Heart right ventricle (tissue), 16 donors: ENCODE results near the gene FOXC2. TPM values are rescaled to one million over a fixed set of nuclear protein-coding genes. Genes with fewer than 3 reads are reported as not detected.

ENCODE experiments used
- ATAC-seq, 8 donors: fragments of 200-7000 bp; cut with Tn5 transposase; one replicate each; pipeline ENCODE4 v1.9.1; 2020; ENCODE audit warnings: mild to moderate bottlenecking in 8 of 8, moderate library complexity in 8 of 8, moderate number of reproducible peaks in 1 of 8
- DNase-seq, 2 donors: peaks; one replicate each; pipeline ENCODE4 v3.0.0-alpha.2; 2020
- H3K27ac ChIP-seq, 10 donors: fragments of 200-600 bp; sonication (generic) in 2 of 10; one replicate each; pipeline versions ENCODE4 v1.5.0 to v1.8.0; 2020 to 2022; ENCODE audit warnings: mild to moderate bottlenecking in 3 of 10
- H3K27me3 ChIP-seq, 7 donors: fragments of 200-600 bp; one replicate each; pipeline ENCODE4 v1.8.0; 2021 to 2022; ENCODE audit warnings: mild to moderate bottlenecking in 2 of 7
- H3K36me3 ChIP-seq, 9 donors: fragments of 200-600 bp; sonication (generic) in 1 of 9; one replicate each; pipeline versions ENCODE4 v1.5.0 to v1.8.0; 2020 to 2022; ENCODE audit warnings: mild to moderate bottlenecking in 2 of 9
- H3K4me1 ChIP-seq, 9 donors: fragments of 200-600 bp; sonication (generic) in 1 of 9; one replicate each; pipeline versions ENCODE4 v1.5.0 to v1.8.0; 2020 to 2022; ENCODE audit warnings: mild to moderate bottlenecking in 4 of 9
- H3K4me3 ChIP-seq, 10 donors: fragments of 200-600 bp; sonication (generic) in 2 of 10; one replicate each; pipeline versions ENCODE4 v1.5.0 to v1.8.0; 2020 to 2022; ENCODE audit warnings: mild to moderate bottlenecking in 7 of 10, moderate library complexity in 2 of 10
- H3K9me3 ChIP-seq, 11 donors: fragments of 200-600 bp in 10 of 11; sonication (generic) in 2 of 11; one replicate each; pipeline versions ENCODE4 v1.5.0 to v1.8.0; 2013 to 2022; ENCODE audit warnings: mild to moderate bottlenecking in 2 of 11, control low read depth in 1 of 11, moderate library complexity in 1 of 11
- WGBS, 2 donors: extraction: QIAGEN DNeasy Blood & Tissue Kit; methylation state at CpG; one replicate each; pipeline ENCODE4 v1.1.7; 2013; ENCODE audit warnings: inconsistent platforms in 1 of 2; 5-methylcytosine and 5-hydroxymethylcytosine counted together
- intact Hi-C, 10 donors: fragments of 100-400 bp; cut with DNase I; formaldehyde crosslinking; loops; one replicate each; pipeline versions ENCODE4 v1.11.1 to v1.14.2; 2022
- polyA plus RNA-seq, 2 donors: library from polyadenylated mRNA; stranded (reverse); fragments of 200-250 nt; gene quantifications; one replicate each; pipeline ENCODE4 v1.2.3, GENCODE V29; 2013
- total RNA-seq, 10 donors: library from RNA; stranded (reverse); fragmentation: NEBNext Ultra II Directional in 3 of 10; extraction: Animal tissue kit (Norgen Biotek cat#: 25700) in 3 of 10; gene quantifications; one replicate each; pipeline versions ENCODE4 v1.2.1 to v1.2.4, GENCODE V29; 2021 to 2023
- TF ChIP-seq, protein P1 (sequence below), 9 donors: fragments of 200-600 bp; sonication (generic) in 2 of 9; IDR thresholded peaks; one replicate each; pipeline versions ENCODE4 v1.5.0 to v1.8.0; 2021 to 2022; ENCODE audit warnings: antibody characterized with exemption in 9 of 9, mild to moderate bottlenecking in 5 of 9, moderate library complexity in 1 of 9
- donor health status: Arrhythmogenic right ventricular cardiomyopathy.
- donor health status: ischemic (EF 13 %, LVEDD 7.1; RV severe dilation, severe dysfunction).
- donor health status: healthy with polysubstance abuse.
- donor health status: DM: no; HTN: yes; CAD: no.
- donor health status: DM: no; HTN: no; CAD: no.
- donor health status: ischemic (EF 25% LVEDD 6.9; RV normal size, moderate dysfunction).
- donor health status: ischemic (EF 25% LVEDD 5.7; RV mildly dilated, moderate dysfunction).
- donor health status: healthy.
- donor health status: DM: yes; HTN: yes; CAD: no.
- donor health status: Ischemic cardiomyopathy.
- donor health status: ischemic (EF 35%, LVEDD 5.7; RV mildly dilated, moderate dysfunction).
- donor health status: nonischemic (EF 11% LVEDD 7.7; RV severe dilation, severe dysfunction).
- donor health status: DM: yes; HTN: yes; CAD: no.
- donor health status: PGD.
- donor health status: ischemic (EF 29% LVEDD 5.4; RV normal size, mild dysfunction).
- donor health status: nonischemic (EF 23%, LVEDD 6.1; RV moderate dilation, normal function).

The FOXC2 gene
- total and polyA plus RNA-seq, 12 donors = 0.66 to 2.2 (median 1.6) TPM

DNA sequence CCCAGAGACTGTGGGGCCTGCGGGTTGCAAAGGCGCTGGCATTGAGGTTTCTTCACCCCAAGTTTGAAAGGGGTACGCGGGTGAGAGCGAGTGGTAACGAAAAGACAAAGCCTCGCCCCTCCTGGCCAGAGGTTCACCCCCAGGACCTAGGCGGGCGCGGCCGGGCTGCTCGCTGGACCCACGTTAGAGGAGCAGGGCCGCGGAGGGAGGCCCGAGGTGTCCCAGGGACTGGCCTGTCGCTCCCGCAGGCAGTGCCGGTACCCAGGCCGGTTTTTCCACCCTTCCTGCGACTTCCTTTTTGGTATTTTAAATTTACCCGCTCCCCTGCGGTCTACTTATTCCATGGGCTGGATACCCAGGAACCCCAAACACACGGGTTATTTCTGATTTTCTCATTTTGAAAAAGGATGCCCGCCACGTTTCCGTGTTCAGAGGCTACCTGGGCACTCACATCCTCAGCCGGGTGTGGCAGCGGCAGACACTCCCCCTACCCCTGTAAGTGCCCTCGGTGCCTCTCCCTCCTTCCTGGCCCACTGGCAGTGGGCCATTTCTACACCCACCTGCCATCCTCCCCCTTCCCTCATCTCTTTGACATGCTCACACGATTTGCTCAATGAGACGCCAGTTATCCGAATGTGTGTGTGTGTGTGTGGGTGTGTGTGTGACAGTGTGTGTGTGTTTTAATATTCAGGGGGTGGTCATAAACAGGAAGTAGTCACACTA is 10.1 kb downstream of the FOXC2 start:
- 20 to 25% methylated on average over 33 of the region's 33 CpGs for WGBS, 2 donors
- DNase-seq (peak in 1 of 2 donors; percentile 34), ATAC-seq (peak in 3 of 8 donors; percentile 15 to 40 (median 29))
- H3K9me3 ChIP-seq = no peaks in the 10 kb centered on the region
- H3K4me3 ChIP-seq = peak overlapping the region; percentile 7 to 59 (median 49)
- H3K27ac ChIP-seq = peak overlapping the region; percentile 43 to 85 (median 73)
- TF ChIP-seq, protein P1, sequence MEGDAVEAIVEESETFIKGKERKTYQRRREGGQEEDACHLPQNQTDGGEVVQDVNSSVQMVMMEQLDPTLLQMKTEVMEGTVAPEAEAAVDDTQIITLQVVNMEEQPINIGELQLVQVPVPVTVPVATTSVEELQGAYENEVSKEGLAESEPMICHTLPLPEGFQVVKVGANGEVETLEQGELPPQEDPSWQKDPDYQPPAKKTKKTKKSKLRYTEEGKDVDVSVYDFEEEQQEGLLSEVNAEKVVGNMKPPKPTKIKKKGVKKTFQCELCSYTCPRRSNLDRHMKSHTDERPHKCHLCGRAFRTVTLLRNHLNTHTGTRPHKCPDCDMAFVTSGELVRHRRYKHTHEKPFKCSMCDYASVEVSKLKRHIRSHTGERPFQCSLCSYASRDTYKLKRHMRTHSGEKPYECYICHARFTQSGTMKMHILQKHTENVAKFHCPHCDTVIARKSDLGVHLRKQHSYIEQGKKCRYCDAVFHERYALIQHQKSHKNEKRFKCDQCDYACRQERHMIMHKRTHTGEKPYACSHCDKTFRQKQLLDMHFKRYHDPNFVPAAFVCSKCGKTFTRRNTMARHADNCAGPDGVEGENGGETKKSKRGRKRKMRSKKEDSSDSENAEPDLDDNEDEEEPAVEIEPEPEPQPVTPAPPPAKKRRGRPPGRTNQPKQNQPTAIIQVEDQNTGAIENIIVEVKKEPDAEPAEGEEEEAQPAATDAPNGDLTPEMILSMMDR (IDR thresholded peaks at IDR 0.05) = no peak
- peaks cover 7 to 100% (median 93%) of the 10 kb centered on the region in 7 donors for H3K27me3 ChIP-seq
- intact Hi-C loops = loop anchor here in 8 of 10 donors (5.0 to 10.0 kb wide), 9 partner anchors 36 to 486 kb away; no protein-coding TSS in a partner anchor
- peaks cover 0 to 72% (median 25%) of the 10 kb centered on the region in 9 donors for H3K4me1 ChIP-seq
- H3K36me3 ChIP-seq = no peaks in the 10 kb centered on the region

DNA sequence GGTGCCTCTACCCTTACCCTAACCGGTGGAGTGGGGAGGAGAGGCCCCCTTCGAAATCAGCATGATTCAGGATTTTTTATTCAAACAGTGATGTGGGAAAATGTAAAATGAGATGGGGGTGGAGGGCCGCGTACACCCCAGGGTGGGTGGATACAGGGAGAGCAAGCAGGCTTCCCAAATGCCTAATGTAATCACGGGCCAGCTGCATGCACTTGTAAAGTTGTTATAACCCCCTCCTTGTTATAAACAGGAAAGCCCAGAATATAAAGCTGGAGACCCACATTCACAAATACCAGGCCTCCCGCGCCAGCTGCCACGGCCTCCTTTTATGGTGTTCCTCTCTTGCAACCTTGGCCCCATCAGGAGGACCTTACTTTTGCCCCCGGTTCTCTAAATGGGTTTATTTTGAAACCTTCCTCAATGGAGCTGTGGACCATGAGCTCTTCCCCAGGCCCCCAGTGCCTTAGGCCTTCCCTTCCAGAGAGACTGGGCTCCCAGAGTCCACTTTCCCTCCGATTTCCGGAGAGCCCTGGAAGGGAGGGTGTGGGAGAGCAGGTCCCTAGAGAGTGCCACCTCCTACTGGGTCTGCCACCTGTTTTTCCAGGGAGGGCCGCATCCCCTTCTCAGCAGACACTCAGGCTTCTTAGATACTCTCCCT is 10.8 kb downstream of the FOXC2 start:
- 61 to 62% methylated on average over 12 of the region's 12 CpGs for WGBS, 2 donors
- H3K27me3 ChIP-seq = peaks cover 7 to 100% (median 86%) of the 10 kb centered on the region in 7 donors

DNA sequence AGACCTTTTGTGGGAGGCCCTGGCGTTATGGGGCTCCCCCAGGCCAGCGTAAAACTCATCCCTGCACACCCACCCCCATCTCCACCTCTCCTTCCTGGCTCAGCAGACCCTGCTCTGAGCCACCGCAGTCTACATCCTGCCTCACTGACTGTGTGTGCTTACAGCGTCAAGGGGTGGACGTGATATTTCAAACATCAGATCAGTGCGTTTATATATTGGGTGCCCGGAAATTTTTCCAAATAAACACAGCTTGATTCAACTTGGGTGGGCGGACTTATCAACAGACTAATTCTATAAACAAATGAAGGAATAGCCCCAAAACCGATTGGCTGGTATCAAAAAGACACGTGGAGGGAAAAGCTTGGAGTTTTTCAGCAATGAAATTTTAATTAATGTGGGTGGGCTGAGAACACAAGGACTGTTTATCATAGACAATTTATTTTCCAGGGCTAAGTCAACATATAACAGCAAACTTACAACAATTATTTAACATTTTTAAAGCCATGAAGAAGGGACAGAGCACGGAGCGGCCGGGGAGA is 11.5 kb downstream of the FOXC2 start, which contains the start of gene FOXL1:
TSS of gene FOXL1 (plus strand) at position 489 of the 539 bp plus-strand sequence. CDS start 175 bp downstream, outside the sequence.
- Histone ChIP-seq H3K4me1 (peaks cover 0 to 73% (median 16%) of the 10 kb centered on the region in 9 donors), H3K27me3 (peaks cover 7 to 93% (median 83%) of the 10 kb centered on the region in 7 donors), H3K9me3 (no peaks in the 10 kb centered on the region), H3K4me3 (peak within 1 kb of the TSS in 9 of 10 donors; percentile 15 to 58 (median 47)), H3K36me3 (no peaks in the 10 kb centered on the region), H3K27ac (peak within 1 kb of the TSS; percentile 56 to 85 (median 74))
- ATAC-seq (peak in 2 of 8 donors; percentile 31 to 38), DNase-seq (no peak)
- intact Hi-C loops = loop anchor here in 8 of 10 donors (5.0 to 10.0 kb wide), 9 partner anchors 34 to 484 kb away; no protein-coding TSS in a partner anchor
- 50 to 54% methylated on average over 13 of the region's 13 CpGs for WGBS, 2 donors
- TF ChIP-seq, protein P1 (IDR thresholded peaks at IDR 0.05) = no peak

More for the DNA sequence above, 10.8 kb downstream of the FOXC2 start:
- DNase-seq = no peak
- Histone ChIP-seq H3K27ac (peak overlapping the region; percentile 63 to 85 (median 74)), H3K4me1 (peaks cover 0 to 74% (median 18%) of the 10 kb centered on the region in 9 donors), H3K36me3 (no peaks in the 10 kb centered on the region), H3K9me3 (no peaks in the 10 kb centered on the region), H3K4me3 (peak overlapping the region in 8 of 10 donors; percentile 16 to 59 (median 52))
- intact Hi-C loops = loop anchor here in 8 of 10 donors (5.0 to 10.0 kb wide), 9 partner anchors 35 to 485 kb away; no protein-coding TSS in a partner anchor
- ATAC-seq = peak in 1 of 8 donors; percentile 34
- TF ChIP-seq, protein P1 (IDR thresholded peaks at IDR 0.05) = no peak
